Stimulated activated CD4-positive, alpha-beta T cell treated with anti-CD3 and anti-CD28 coated beads, TNF-alpha, amount 100 ng/mL, for 4 hours (primary cell): ENCODE measurements around the gene JDP2.
A peak's percentile ranks its signal among the peaks of the same experiment; 100 is the strongest.
"Not testable (repeated sequence)": the region's sequence is repeated elsewhere in the genome, so short reads cannot be mapped to it uniquely, and the experiment has no call there.

ENCODE experiments used
- DNase-seq, 3 experiments: peaks; one replicate each; pipeline ENCODE4 v3.0.0-alpha.2; 2020; ENCODE audit warnings: low read depth in 3 of 3

Gene JDP2

GRCh38 chr14:75427482-75428229 is at the start of gene JDP2:
JDP2 (plus strand) TSS chr14:75428022; CDS start chr14:75437921, 9,899 bp downstream.
- peak; percentile 10 to 20 (median 15) for DNase-seq

- no peak for DNase-seq
Measured at GRCh38 chr14:75379246-75379929, 48.4 kb upstream of the JDP2 start.

GRCh38 chr14:75379930-75380270 is 47.9 kb upstream of the JDP2 start:
- DNase-seq, result no peak

- no peak for DNase-seq
Measured at GRCh38 chr14:75380656-75381055, 47.2 kb upstream of the JDP2 start.

GRCh38 chr14:75381642-75382041 is 46.2 kb upstream of the JDP2 start:
- DNase-seq, result no peak

- not testable (repeated sequence) for DNase-seq
Measured at GRCh38 chr14:75383219-75383618, 44.6 kb upstream of the JDP2 start.

GRCh38 chr14:75383721-75384120 is 44.1 kb upstream of the JDP2 start:
- no peak for DNase-seq

- no peak for DNase-seq
Measured at GRCh38 chr14:75389679-75390078, 38.1 kb upstream of the JDP2 start.

GRCh38 chr14:75390183-75390582 is 37.6 kb upstream of the JDP2 start:
- DNase-seq, result no peak

- no peak for DNase-seq
Measured at GRCh38 chr14:75391953-75392352, 35.9 kb upstream of the JDP2 start.

GRCh38 chr14:75392686-75393641 is 34.9 kb upstream of the JDP2 start:
- DNase-seq, result no peak

GRCh38 chr14:75393794-75394193 is 34.0 kb upstream of the JDP2 start:
- DNase-seq, result no peak

GRCh38 chr14:75395862-75396261 is 32.0 kb upstream of the JDP2 start:
- no peak for DNase-seq

GRCh38 chr14:75399321-75399720 is 28.5 kb upstream of the JDP2 start:
- DNase-seq, result no peak

- no peak for DNase-seq
Measured at GRCh38 chr14:75399843-75400775, 27.7 kb upstream of the JDP2 start.

GRCh38 chr14:75401361-75401760 is 26.5 kb upstream of the JDP2 start:
- no peak for DNase-seq

GRCh38 chr14:75402867-75403413 is 24.9 kb upstream of the JDP2 start:
- DNase-seq, result no peak

GRCh38 chr14:75404847-75405246 is 23.0 kb upstream of the JDP2 start:
- DNase-seq, result no peak

GRCh38 chr14:75406102-75406501 is 21.7 kb upstream of the JDP2 start:
- DNase-seq, result no peak

- no peak for DNase-seq
Measured at GRCh38 chr14:75406856-75407255, 21.0 kb upstream of the JDP2 start.
